Colon (tissue), 2 donors: ENCODE results near the gene SYTL1.

ENCODE experiments used
- FAIRE-seq: peaks from 2 replicates; lab custom pipeline; 2012; peaks lifted over from hg19 to GRCh38; lab: Jason Lieb, UNC
- donor health status: control.
- donor health status: control.

The SYTL1 gene

GRCh38 chr1:27321813-27322568, 19.8 kb upstream of the SYTL1 start, which contains the start of gene TMEM222:
Gene TMEM222, plus strand, starts transcription at chr1:27322163. Its CDS starts 35 bp downstream, at chr1:27322198.
- FAIRE-seq: no peak

DNA sequence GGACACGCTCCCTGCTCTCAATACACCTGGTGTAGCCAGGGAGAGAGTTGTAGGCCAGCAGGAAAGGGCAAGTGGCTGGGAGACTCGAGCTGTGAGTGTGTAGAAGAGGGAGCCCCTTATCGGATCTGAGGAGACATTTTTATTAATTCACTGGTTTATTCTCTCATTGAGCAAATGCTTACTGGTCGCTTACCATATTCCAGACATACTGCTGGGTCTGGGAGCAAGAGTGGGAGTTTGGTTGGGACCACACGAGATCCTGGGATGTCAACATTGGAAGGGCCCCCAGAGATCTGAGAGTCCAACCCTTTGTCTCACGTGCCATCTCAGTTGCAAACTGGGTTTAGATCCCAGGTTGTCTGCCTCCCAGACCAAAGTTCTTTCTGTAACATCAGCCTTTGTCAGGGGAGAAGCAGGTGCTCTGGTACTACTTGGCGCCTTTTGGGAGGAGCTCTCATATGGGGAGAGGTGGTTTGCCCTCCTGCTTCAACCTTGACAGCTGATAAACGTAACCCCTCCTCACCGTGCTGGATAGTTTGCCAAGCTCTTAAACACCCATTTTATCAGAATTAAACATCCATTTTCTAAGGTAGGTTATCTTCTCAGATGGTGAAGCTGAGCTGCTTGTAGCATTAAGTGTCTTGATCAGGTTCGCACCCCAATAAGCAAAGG, 19.1 kb upstream of the SYTL1 start:
- FAIRE-seq: no peak

DNA sequence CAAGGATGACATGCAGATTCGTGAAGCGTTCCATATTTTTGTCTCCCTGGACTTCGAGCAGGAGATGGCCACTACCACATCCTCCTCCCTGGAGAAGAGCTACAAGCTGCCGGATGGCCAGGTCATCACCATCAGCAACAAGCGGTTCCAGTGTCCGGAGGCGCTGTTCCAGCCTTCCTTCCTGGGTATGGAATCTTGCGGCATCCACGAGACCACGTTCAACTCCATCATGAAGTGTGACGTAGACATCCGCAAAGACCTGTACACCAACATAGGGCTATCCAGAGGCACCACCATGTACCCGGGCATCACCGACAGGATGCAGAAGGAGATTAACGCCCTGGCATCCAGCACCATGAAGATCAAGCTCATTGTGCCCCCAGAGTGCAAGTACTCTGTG, 16.5 kb upstream of the SYTL1 start:
- FAIRE-seq: no peak

DNA sequence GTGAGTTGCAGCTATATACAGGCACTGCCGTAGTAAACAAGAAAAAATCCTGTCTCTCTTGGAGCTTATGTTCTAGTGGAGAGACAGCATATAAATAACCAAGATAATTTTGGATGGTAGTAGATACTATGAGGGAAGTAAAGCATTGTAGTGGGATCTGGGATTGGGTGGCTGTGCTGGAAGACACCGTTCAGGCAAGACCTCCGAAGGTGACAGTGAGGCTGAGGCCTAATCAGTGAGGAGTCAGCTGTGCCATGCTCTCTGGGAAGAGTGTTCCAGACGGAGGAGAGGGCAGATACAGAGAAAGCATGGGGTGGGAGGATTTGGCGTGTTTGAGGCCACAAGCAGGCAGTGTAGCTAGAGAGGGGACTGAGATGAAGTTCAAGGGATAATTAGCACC, 13.9 kb upstream of the SYTL1 start:
- FAIRE-seq: no peak

DNA sequence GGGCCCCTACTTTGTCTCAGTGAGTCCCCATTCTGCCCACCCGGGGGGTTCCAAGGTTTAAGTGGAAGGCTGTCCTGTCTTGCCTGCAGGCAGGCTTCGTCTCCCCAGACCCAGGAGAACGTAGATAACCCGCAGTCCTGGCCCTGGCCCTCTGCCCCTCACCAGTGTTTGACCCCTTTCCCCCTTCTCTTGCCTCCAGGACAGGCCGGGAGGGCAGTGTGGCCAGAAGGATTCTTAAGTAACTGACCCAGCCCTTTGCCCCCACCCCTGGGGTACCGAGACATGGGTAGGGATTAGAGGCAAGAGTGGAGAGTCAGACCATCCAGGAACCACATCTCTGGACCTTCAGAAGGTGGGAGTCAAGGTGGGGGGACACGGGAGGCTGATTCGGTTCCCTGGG, 11.0 kb upstream of the SYTL1 start:
- FAIRE-seq: no peak

DNA sequence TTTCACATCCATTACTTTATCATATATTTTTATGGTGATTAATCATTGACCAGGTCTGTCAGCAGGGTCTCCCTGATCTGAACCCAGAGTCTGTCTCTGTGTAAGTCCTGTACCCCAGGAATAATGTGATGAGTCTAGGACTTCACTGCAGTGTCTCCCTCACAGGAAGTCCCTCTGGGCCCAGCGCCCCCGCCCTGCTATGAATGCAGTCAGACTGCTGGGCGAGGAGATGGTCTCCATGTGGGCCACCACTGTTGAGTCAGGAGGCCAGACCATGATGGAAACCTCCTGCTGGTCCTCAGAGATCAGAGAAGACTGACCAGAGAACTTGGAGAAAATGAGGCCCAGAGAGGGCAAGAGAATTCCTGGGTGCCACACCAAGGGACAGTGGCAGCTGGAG, 10.4 kb upstream of the SYTL1 start:
- FAIRE-seq: no peak

DNA sequence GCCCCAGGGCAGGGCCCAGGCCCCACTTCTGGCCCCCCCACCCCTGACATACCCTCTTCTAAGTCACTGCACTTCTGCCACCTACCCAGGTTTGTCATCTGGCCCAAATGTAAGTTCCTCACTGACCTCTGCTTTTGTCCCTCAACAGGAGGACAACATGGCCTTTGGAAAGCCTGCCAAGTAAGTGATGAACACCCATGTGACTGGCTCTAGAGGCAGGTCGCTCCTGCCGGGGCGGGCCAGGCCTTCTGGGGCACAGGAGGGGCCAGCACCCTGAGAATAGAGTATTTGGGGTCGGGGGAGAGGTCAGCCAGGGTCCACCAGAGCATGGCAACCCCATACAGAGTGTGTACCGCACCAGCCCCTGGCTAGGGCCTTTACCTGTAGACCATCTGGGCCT, 9.9 kb upstream of the SYTL1 start:
- no peak for FAIRE-seq

- FAIRE-seq: no peak
Measured at GRCh38 chr1:27332536-27333281, 9.1 kb upstream of the SYTL1 start.

DNA sequence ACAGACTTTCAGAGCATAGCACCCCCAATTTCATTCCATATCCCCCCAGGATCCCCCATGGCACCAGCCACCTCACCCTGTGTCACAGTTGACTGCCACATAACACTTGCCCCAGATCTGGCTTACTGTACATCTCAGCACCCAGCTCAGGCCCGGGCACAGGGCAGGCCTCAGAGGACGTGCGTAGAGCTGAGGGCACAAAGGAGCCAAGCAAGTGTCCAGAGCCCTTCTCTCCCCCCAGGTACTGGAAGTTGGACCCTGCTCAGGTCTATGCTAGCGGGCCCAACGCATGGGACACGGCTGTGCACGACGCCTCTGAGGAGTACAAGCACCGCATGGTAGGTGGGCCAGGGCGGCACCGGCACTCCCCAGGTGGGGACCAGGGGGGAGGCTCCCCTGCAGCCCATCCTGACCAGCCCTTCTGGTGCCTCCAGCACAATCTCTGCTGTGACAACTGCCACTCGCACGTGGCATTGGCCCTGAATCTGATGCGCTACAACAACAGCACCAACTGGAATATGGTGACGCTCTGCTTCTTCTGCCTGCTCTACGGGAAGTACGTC, 8.0 kb upstream of the SYTL1 start:
- FAIRE-seq: no peak

DNA sequence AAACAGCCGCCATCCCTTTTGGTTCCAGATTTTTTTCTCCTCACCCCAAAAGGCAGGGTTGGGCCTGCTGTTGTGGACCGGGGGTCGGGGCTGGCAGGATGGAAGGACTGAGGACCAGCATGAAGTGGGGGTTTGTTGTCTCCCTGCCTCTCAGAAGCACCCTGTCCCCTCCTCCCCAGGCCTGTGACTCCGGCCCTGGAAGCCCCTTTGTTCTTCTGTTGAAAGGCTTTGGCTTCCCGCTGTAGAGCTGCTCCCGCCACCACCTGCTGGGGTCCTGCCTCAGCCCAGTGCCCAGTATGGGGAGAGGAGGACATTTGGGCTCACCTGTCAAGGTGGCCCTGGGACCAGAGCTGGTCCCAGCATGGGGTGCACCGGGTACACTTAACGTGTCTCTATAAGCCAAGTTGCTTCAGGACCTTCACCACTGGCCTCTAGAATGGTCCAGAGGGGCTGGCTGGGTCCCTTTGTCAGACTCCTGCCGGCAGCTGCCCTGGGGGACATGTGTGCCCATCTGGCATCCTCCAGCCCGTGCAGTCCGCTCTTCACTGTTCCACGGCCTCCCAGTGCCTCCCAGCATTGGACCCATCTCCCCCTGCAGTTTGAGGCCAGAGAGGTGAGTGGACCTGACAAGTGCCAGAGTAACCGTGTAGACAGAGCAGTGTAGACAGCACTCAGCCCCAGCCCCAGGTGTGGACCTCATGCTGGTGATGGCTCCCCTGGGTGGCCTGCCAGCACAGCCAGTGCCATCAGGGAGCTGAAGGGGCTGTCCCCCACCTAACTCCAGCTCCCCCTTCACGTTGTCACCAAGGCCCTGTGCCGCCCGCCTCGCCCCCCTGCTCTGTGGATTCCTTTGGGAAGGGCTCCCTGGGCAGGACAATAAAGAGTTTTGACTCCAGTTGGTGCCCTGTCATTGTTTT, 6.1 kb upstream of the SYTL1 start:
- FAIRE-seq: no peak

DNA sequence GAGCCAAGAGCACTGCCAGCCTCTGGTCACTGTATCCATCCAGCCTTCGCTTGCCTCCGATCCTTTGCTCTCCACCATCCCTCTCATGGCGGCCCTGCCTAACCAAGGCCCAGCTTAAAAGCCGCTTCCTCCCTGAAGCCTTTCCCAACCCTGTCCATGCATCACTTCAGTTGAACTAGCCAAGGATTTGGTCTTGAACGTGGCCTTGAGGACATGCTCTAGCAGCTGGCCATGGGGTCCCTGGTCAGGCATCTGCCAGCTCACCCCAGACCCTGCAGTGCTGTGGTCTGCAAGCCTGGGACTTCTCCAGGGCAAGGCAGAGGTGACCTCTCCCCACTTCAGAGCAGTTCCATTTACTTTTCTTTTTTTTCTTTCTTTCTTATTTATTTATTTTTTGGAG, 5.1 kb upstream of the SYTL1 start:
- FAIRE-seq: no peak

DNA sequence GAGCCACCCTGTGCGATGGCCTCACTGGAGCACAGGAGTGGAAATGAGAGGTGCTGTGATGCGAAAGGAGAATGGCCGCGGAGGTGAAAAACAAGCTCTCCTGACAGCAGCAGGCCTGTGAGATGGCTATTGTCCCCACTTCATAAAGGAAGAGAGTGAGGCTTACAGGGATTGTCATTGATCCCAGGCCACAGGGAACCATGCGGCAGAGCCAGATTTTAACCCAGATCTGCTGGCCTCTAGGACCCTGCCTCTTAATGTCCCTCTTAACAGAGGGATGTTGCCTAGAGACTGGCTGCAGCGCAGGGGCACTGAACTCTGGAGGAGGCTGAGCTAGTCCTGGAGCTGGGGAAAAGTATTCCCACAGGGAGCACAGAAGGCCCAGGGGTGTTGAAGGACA, 3.1 kb upstream of the SYTL1 start:
- no peak for FAIRE-seq

DNA sequence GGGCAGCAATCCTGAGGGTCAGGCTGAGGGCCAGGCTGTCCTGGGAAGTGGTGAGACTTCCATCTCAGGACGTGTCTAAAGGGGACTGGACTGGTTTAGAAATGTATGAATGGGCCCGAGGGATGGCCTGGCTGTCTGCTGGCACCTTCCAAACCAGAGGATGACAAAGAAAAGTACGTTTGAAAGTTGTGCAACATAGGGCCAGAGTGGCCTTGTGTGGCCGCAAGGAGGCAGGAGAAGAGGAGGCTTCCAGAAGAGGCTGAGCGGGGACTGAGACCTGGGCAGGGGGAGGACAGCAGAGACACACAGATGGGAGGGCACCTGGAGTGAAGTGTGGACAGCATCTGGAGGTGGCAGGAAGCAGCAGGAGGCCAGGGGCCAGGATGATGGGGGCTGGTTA, 2.6 kb upstream of the SYTL1 start:
- FAIRE-seq: no peak

DNA sequence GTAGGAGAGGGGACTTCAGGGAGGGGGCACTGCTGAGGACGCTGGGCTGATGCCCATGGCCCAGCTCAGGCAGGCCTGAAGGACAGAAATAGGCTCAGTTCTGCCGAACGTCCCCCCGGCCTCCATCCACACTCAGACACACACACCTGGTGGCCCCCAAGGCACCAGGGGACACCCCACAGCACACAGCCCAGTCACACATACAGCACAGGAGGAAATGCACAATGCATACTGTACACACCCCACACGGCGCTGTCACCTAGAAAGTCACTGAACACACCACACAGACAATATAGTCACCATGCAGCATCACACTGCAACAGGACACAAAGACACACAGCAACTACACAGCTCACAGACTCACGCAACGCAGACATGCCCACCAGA, 562 bp downstream of the SYTL1 start:
- no peak for FAIRE-seq

GRCh38 chr1:27342778-27343638, 1.2 kb downstream of the SYTL1 start:
- FAIRE-seq: no peak

GRCh38 chr1:27343639-27344025, 1.8 kb downstream of the SYTL1 start:
- FAIRE-seq: no peak

- no peak for FAIRE-seq
Measured at GRCh38 chr1:27345272-27345671, 3.5 kb downstream of the SYTL1 start.

- no peak for FAIRE-seq
Measured at GRCh38 chr1:27346357-27346756, 4.5 kb downstream of the SYTL1 start.

- FAIRE-seq: no peak
Measured at GRCh38 chr1:27346991-27347624, 5.3 kb downstream of the SYTL1 start.
